Islet of Langerhans (tissue), 1 donor: ENCODE results near the gene HCK.
"Not testable (repeated sequence)": the region's sequence is repeated elsewhere in the genome, so short reads cannot be mapped to it uniquely, and the experiment has no call there.

Experiments
- FAIRE-seq: peaks from one replicate; lab custom pipeline; 2011; peaks lifted over from hg19 to GRCh38; lab: Jason Lieb, UNC

HCK gene

GRCh38 chr20:32109392-32110172 lies 57.5 kb downstream of the HCK start, which contains the start of gene TM9SF4:
TSS of gene TM9SF4 (plus strand) at chr20:32109714. CDS start at chr20:32109741, 27 bp downstream.
- FAIRE-seq, result peak; percentile 24

DNA sequence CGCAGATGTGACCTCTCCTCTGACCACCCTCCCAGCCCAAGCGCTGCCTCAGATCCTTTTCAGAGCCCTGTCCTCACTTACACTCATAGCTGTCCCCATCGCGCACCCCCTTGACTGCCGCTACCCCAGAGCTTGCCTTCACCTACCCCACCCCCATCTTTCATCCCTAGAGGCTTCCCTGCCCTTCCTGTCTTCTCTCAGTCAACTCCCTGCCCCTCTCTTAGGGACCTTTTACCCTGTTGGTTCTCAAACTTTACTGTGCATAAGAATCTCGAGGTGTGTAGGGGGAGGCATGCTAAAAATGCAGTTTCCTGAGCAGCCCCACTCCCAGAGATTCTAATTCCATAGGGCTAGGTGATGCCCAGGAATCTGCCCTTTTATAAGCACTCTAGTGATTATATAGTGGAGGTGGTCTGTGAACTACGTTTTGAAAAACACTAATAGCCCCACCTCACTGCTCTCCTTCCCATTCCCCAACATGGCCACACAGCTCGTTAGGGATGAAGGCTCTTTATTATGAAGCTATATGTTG lies 58.2 kb downstream of the HCK start:
- FAIRE-seq, result no peak

DNA sequence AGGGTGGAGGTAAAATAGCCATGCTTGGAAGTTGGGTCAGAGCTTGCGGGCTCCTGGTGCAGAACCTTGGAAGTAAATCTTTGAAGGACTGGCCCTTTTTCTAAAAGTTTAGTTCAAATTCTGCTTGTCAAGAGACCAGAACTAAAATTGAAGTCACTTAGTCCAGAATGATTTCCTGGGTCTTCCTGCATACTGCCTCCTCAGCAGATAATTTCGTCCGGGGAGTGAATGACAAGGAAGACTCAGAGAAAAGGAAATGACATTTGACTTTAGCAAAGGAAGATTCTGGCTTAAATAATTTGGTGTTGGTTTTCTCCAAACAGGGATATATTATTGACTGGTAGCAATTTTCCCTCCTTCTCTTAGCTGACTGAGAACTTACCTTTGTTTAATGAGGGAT lies 58.7 kb downstream of the HCK start:
- FAIRE-seq, result no peak

DNA sequence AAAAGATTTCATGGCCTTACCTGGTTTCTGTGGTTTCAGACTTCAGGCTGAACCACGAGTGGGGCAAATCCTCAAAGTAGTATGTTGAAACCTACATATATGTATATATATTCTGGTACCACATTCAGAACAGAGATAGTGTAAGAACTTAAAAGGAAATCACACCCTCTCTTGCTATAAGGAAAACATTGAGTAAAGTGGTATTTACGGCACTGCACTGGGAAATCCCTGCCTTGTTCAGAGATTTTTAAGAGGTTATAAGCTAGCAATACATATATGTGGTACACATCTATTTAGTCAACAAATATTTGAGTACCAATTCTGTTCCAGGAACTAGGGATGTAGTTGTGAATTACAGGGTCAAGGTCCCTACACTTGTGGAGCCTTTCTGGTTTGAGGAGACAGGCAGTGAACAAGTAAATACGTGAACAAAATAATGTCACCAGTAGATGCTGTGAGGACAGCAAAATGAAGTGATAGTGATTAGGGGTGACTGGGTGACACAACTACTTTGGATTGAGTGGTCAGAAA lies 59.2 kb downstream of the HCK start:
- FAIRE-seq, result no peak

GRCh38 chr20:32111753-32112152 lies 59.7 kb downstream of the HCK start:
- FAIRE-seq, result no peak

DNA sequence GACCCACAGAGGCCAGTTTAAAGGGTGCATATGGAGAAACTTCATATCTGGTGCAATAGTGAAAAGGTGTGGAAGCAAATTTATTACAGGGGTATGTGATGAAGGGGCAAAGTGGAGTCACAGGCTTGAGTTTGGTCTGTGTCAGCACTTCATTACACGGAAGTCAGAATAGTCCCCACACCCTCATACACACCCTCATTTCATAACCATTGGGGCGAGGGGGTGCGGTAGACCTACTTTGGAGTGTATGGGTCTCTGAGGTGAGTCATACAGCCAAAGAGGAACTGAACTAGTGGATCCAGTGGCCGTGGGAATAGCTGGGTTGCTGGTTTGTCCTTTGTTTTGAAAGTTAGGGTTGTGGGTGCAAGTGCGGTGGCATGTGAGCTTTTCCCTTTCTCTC lies 60.8 kb downstream of the HCK start:
- no peak for FAIRE-seq

DNA sequence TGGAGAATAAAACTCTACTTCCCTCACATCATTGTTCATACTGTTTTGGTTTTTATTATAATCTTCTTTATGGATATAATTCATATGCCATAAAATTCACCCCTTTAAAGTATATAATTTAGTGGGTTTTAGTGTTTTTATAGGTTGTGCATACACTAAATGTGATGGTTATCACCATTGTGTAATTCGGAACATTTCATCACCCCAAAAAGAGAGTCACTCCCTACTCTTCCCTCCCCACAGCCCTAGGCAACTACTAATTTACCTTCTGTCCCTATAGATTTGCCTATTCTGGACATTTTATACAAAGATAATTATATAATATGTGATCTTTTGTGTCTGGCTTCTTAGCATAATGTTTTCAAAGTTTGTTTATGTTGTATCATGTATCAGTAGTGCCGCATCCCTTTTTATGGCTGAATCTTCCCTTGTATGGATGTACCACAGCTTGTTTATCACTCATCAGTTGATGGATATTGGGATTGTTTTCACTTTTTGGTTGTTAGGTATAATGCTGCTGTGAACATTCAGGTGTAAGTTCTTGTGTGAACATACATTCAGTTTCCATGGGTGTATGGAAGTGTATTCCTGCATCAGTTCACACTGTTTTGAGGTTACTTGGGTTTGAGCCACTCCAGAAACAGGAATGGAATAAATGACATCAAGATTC lies 61.7 kb downstream of the HCK start:
- no peak for FAIRE-seq

GRCh38 chr20:32114305-32114960 lies 62.4 kb downstream of the HCK start:
- FAIRE-seq, result no peak

- FAIRE-seq, result no peak
These were observed 63.2 kb downstream of the HCK start for GRCh38 chr20:32115211-32115767.

DNA sequence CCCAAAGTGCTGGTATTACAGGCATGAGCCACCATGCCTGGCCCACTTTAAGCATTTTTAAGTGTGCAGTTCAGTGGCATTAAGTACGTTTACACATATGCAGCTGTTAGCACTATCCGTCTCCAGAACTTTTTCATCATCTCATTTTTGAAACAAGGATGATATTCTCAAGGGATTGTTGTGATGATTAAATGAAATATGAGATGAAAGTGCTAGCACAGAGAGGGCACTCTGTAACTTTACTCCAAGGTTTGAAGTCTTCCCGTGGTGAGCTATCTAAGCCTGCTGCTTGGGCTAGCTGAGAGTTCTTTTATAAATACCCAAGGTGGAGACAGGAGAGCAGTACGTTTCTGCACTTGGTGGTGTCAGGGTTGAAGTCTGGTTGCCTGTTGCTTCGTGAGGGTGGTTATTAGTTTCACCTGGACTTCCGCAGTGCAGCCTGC lies 64.1 kb downstream of the HCK start:
- no peak for FAIRE-seq

- not testable (repeated sequence) for FAIRE-seq
These were observed 64.8 kb downstream of the HCK start for GRCh38 chr20:32116796-32117195.

- FAIRE-seq, result not testable (repeated sequence)
These were observed 66.4 kb downstream of the HCK start for GRCh38 chr20:32118427-32118826.

DNA sequence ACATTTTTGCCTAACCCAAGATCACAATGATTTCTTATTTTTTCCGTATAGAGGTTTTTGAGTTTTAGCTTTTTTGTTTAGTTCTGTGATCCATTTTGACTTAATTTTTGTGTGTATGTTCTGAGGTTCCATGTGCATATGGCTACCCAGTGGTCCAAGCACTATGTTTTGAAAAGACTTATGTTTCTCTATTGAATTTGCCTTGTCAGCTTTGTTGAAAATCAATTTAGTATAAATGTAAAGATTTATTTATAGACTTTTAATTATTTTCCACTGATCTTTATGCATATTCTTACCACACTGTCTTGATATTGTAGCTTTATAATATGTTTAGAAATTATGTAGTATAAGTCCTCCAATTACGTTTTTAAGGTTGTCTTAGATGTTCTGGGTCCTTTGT lies 67.7 kb downstream of the HCK start:
- no peak for FAIRE-seq

DNA sequence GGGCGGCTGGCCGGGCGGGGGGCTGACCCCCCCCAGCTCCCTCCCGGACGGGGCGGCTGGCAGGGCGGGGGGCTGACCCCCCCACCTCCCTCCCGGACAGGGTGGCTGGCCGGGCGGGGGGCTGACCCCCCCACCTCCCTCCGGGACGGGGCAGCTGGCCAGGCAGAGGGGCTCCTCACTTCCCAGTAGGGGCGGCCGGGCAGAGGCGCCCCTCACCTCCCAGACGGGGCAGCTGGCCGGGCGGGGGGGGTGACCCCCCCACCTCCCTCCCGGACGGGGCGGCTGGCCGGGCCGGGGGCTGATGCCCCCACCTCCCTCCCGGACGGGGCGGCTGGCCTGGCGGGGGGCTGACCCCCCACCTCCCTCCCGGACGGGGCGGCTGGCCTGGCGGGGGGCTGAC lies 69.9 kb downstream of the HCK start:
- FAIRE-seq, result not testable (repeated sequence)

DNA sequence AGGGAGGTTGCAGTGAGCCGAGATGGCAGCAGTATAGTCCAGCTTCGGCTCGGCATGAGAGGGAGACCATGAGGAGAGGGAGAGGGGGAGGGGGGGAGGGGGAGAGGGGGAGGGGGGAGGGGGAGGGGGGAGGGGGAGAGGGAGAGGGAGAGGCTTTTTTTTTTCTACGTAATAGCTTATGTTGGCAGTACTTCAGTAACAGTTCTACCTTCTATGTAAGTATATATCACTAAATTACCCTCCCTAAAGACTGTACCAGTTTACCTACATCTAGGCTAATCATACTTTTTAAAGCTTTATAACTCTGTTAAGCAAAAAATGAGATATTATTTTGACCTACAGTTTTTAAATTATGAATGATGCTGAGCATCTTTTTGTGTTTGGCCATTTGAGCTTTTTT lies 71.0 kb downstream of the HCK start:
- FAIRE-seq, result no peak

DNA sequence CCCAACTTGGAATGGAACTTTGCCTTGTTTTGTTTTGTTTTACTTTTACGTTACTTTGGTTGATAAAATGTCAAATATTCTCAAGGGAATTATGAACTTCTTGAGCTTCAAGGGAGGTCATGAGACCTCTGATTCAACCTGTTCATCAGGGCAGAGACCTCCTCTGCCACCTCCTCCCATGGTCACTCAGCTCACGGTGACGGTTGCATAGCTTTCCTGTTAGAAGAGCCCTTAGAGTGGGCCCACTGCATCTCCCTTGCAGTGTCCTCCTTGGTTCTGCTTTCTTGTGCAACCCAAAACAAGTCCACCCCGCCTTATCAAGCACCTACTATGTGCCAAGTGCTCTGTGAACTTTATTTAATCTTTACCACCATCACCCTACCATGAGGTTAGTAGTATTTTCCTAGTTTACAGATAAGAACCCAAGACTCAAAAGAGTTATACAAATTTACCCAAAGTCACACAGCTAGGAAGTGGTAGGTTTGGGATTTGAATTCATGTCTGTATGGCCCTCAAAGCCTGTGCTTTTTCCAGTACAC lies 72.9 kb downstream of the HCK start:
- FAIRE-seq, result no peak

- FAIRE-seq, result no peak
These were observed 73.5 kb downstream of the HCK start for GRCh38 chr20:32125506-32125905.

DNA sequence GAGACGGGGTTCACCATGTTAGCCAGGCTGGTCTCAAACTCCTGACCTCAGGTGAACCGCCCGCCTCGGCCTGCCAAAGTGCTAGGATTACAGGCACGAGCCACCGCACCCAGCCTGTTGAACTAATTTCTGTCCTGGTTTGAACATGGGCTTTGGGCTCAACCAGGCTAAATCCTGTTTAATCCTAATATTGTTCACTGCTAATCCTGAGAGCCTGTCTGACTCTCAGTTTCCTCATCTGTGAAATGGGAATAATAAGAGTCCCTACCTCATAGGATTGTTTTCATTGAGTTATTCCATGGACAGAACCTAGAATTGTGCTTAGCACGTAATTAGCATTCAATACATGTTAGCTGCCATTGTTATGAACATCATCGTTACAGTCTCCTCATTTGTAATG lies 74.9 kb downstream of the HCK start:
- FAIRE-seq, result no peak

- FAIRE-seq, result no peak
These were observed 75.3 kb downstream of the HCK start for GRCh38 chr20:32127347-32127746.

DNA sequence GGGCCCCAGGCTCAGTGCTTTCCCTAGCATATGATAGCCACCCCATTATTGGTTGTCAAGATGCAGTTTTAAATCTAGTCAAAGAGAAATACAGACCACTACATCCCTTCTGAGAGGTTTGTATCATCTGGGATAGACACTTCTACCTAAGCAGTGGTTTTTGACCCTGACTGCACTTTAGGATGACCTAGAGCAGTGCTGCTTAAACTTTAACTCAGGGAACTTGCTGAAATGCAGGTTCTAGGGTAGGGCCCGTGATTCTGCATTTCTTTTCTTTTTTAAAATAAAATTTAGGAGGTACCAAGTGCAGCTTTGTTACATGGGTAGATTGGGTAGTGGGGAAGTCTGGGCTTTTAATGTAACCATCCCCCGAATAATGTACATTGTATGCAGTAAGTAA lies 76.1 kb downstream of the HCK start:
- no peak for FAIRE-seq

- FAIRE-seq, result no peak
These were observed 77.8 kb downstream of the HCK start for GRCh38 chr20:32129863-32130262.

DNA sequence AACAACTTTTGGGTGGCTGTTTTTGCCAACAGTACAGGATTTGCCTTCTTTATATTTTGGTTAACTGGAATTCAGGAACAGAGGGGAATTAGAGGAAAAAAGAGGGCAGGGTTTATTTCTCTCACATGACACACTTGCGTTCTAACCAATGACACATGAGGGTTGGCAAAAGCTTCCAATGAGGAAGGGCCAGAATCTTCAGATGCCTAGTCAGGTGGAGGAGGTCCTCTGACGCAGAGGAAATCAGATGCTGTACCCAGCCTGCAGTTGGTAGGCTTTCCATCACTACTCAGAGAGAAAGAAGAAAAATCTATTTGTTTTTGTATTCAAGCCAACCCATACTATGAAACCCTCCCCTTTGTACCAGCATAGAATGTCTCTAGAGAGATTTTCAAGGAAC lies 78.3 kb downstream of the HCK start:
- no peak for FAIRE-seq
